ENCODE data around the gene KCNIP4. TPM values are rescaled to one million over a fixed set of nuclear protein-coding genes. Genes with fewer than 3 reads are reported as not detected.

Gene KCNIP4
- total RNA-seq, 3 donors from 2014 or later (not counting 1 experiment from before 2014, with no cell fraction given), result not detected

- Mint-ChIP-seq H3K4me1 (peaks cover 0 to 5% of the 10 kb centered on the region in 2 donors), H3K27ac (no peak overlapping the region)
- DNase-seq, result peak in 1 of 2 donors; percentile 35
Observed at GRCh38 chr4:21768349-21769310, 179.9 kb downstream of the KCNIP4 start.

GRCh38 chr4:21765810-21766407 is 182.7 kb downstream of the KCNIP4 start:
- H3K27me3 Mint-ChIP-seq (ENCODE audit: low read depth in 2 of 2), result peaks cover 0 to 5% of the 10 kb centered on the region in 2 donors
- DNase-seq, result peak in 1 of 2 donors; percentile 46
- peak; percentile 62 for TF ChIP-seq CTCF (IDR thresholded peaks at IDR 0.05)
- no peak overlapping the region for H3K4me3 ChIP-seq (ENCODE audit: low read length)
- H3K27me3 ChIP-seq (ENCODE audit: control insufficient read depth, insufficient read depth, low read length), result no peaks in the 10 kb centered on the region
- H3K9me3 ChIP-seq (ENCODE audit: control insufficient read depth, insufficient read depth, low read length), result no peaks in the 10 kb centered on the region
- ATAC-seq, result peak in 2 of 3 donors; percentile 54 to 57
- H3K4me3 Mint-ChIP-seq, result no peak overlapping the region
- H3K4me1 Mint-ChIP-seq, result peaks cover 0 to 5% of the 10 kb centered on the region in 2 donors
- intact Hi-C loops (cut with micrococcal nuclease), result loop anchor here (2.0 to 5.0 kb wide), 2 partner anchors 993 to 1349 kb away; no protein-coding TSS in a partner anchor
- no peaks in the 10 kb centered on the region for H3K36me3 Mint-ChIP-seq
- no peaks in the 10 kb centered on the region for H3K4me1 ChIP-seq (ENCODE audit: control insufficient read depth, insufficient read depth, low read length)
- H3K36me3 ChIP-seq (ENCODE audit: control insufficient read depth, insufficient read depth, low read length), result no peaks in the 10 kb centered on the region
- WGBS (ENCODE audit: insufficient coverage), result 45% methylated on average over 8 of the region's 8 CpGs
- no peak overlapping the region for H3K27ac Mint-ChIP-seq
- H3K27ac ChIP-seq (ENCODE audit: low read length), result no peak overlapping the region
- no peaks in the 10 kb centered on the region for H3K9me3 Mint-ChIP-seq

More at GRCh38 chr4:21768349-21769310, 179.9 kb downstream of the KCNIP4 start:
- no peaks in the 10 kb centered on the region for H3K9me3 Mint-ChIP-seq
- H3K36me3 Mint-ChIP-seq, result no peaks in the 10 kb centered on the region
- Histone ChIP-seq H3K36me3 (ENCODE audit: control insufficient read depth, insufficient read depth, low read length) (no peaks in the 10 kb centered on the region), H3K27me3 (ENCODE audit: control insufficient read depth, insufficient read depth, low read length) (no peaks in the 10 kb centered on the region), H3K4me1 (ENCODE audit: control insufficient read depth, insufficient read depth, low read length) (no peaks in the 10 kb centered on the region), H3K4me3 (ENCODE audit: low read length) (no peak overlapping the region), H3K27ac (ENCODE audit: low read length) (no peak overlapping the region), H3K9me3 (ENCODE audit: control insufficient read depth, insufficient read depth, low read length) (no peaks in the 10 kb centered on the region)
- peak; percentile 71 for TF ChIP-seq CTCF (IDR thresholded peaks at IDR 0.05)
- H3K27me3 Mint-ChIP-seq (ENCODE audit: low read depth in 2 of 2), result peaks cover 0 to 7% of the 10 kb centered on the region in 2 donors
- intact Hi-C loops (cut with micrococcal nuclease), result loop anchor here (5.0 kb wide), 1 partner anchor 1351 kb away; no protein-coding TSS in a partner anchor
- 13% methylated on average over 3 of the region's 6 CpGs for WGBS (ENCODE audit: insufficient coverage)
- no peak for ATAC-seq
- no peak overlapping the region for H3K4me3 Mint-ChIP-seq

- Histone ChIP-seq H3K4me3 (ENCODE audit: low read length) (no peak overlapping the region), H3K4me1 (ENCODE audit: control insufficient read depth, insufficient read depth, low read length) (no peaks in the 10 kb centered on the region), H3K27ac (ENCODE audit: low read length) (no peak overlapping the region), H3K36me3 (ENCODE audit: control insufficient read depth, insufficient read depth, low read length) (no peaks in the 10 kb centered on the region), H3K9me3 (ENCODE audit: control insufficient read depth, insufficient read depth, low read length) (no peaks in the 10 kb centered on the region), H3K27me3 (ENCODE audit: control insufficient read depth, insufficient read depth, low read length) (no peaks in the 10 kb centered on the region)
- Mint-ChIP-seq H3K4me1 (peaks cover 0 to 5% of the 10 kb centered on the region in 2 donors), H3K27me3 (ENCODE audit: low read depth in 2 of 2) (peaks cover 0 to 5% of the 10 kb centered on the region in 2 donors), H3K9me3 (no peaks in the 10 kb centered on the region), H3K27ac (no peak overlapping the region), H3K4me3 (no peak overlapping the region), H3K36me3 (no peaks in the 10 kb centered on the region)
- intact Hi-C loops (cut with micrococcal nuclease), result loop anchor here (2.0 kb wide), 1 partner anchor 991 kb away; no protein-coding TSS in a partner anchor
- ATAC-seq (no peak), DNase-seq (no peak)
- WGBS (ENCODE audit: insufficient coverage), result 63% methylated on average over 1 of the region's 1 CpG
- no peak for TF ChIP-seq CTCF (IDR thresholded peaks at IDR 0.05)
Observed at GRCh38 chr4:21763855-21764254, 184.7 kb downstream of the KCNIP4 start.
